Ovary (tissue), 3 donors: ENCODE data around the gene DOC2A.

ENCODE experiments used
- POLR2A ChIP-seq: fragments of 450-650 bp; IDR thresholded peaks from one replicate; pipeline ENCODE4 v1.6.1; 2017; ENCODE audit warnings: antibody characterized with exemption, mild to moderate bottlenecking, moderate library complexity
- TF ChIP-seq, protein P1 (sequence below), 3 donors: fragments of 450-650 bp in 2 of 3; fragments of 200-600 bp in 1 of 3; IDR thresholded peaks; one replicate each; pipeline versions ENCODE4 v1.5.1 to v1.8.0; 2016 to 2022; ENCODE audit warnings: antibody characterized with exemption in 3 of 3, mild to moderate bottlenecking in 1 of 3
- donor health status: DM: no; HTN: no; CAD: no.

GRCh38 chr16:30041841-30042240 lies 31.0 kb upstream of the DOC2A start:
- TF ChIP-seq, protein P1, sequence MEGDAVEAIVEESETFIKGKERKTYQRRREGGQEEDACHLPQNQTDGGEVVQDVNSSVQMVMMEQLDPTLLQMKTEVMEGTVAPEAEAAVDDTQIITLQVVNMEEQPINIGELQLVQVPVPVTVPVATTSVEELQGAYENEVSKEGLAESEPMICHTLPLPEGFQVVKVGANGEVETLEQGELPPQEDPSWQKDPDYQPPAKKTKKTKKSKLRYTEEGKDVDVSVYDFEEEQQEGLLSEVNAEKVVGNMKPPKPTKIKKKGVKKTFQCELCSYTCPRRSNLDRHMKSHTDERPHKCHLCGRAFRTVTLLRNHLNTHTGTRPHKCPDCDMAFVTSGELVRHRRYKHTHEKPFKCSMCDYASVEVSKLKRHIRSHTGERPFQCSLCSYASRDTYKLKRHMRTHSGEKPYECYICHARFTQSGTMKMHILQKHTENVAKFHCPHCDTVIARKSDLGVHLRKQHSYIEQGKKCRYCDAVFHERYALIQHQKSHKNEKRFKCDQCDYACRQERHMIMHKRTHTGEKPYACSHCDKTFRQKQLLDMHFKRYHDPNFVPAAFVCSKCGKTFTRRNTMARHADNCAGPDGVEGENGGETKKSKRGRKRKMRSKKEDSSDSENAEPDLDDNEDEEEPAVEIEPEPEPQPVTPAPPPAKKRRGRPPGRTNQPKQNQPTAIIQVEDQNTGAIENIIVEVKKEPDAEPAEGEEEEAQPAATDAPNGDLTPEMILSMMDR (IDR thresholded peaks at IDR 0.05): peak; percentile 16 to 44 (median 35)
- no peak for TF ChIP-seq POLR2A
